ENCODE measurements around the gene CUL7. TPM values are rescaled to one million over a fixed set of nuclear protein-coding genes. Genes with fewer than 3 reads are reported as not detected.

Gene CUL7
- total RNA-seq, 2 experiments from 2014 or later: 12.7 to 13.0 TPM

DNA sequence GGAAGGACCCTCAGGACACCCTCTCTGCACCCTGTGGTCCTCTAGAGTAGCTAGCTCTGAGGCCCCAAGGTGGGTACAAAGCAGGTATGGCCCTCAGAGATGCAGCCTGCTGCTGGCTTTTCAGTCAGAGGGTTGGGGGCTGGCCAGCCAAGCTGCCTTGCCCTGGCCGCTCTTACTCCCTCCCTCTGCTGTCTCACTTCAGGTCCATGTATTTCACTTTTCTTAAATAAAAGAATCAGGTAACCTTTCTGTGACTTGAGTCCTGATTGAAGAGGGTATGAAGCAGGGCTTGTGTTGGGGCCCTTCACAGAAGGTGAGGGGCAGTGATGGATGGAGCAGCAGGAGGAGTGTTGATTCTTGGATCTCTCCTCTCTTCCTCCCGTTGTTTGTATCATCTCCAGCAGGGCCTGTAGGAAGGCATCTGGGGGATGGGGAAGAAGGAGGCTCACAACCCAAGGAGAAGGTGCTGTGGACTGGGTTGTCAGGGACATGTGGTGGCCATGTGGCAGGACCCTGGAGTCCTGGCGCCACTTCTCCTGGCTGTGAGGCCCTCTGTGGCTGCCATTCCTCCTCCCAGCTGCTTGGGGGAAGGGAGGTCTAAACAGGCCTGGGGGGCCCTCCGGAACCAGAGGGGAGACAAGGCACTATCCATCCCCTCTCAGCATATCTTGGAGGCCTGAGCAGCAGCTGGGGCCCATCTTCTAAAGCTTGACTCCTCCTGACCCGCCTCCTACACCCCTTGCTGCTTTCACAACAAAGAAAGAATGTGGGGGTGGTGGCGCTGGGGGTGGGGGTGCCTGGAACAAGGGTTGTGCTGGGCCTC, 21.4 kb upstream of the CUL7 start:
- H3K4me3 Mint-ChIP-seq: no peak overlapping the region
- ChIA-PET CTCF (interaction anchor here (0.9 kb wide), 1 partner anchor 21 kb away, joined by 3 read pairs; the partner anchor contains the start of gene CUL7), POLR2A (no interaction called here)
- peaks cover 39% of the 10 kb centered on the region for H3K27me3 Mint-ChIP-seq
- no peaks in the 10 kb centered on the region for H3K9me3 Mint-ChIP-seq
- DNase-seq: no peak
- no peaks in the 10 kb centered on the region for H3K36me3 Mint-ChIP-seq (ENCODE audit: low read depth)
- peaks cover 5% of the 10 kb centered on the region for H3K4me1 Mint-ChIP-seq
- H3K27ac Mint-ChIP-seq: no peak overlapping the region

GRCh38 chr6:43070028-43070632, 16.5 kb upstream of the CUL7 start:
- DNase-seq: no peak
- POLR2A ChIA-PET: no interaction called here
- Mint-ChIP-seq H3K27me3 (peaks cover 6% of the 10 kb centered on the region), H3K4me3 (no peak overlapping the region), H3K27ac (no peak overlapping the region), H3K36me3 (ENCODE audit: low read depth) (no peaks in the 10 kb centered on the region), H3K4me1 (peaks cover 4% of the 10 kb centered on the region), H3K9me3 (no peaks in the 10 kb centered on the region)
- CTCF ChIA-PET: interaction anchor here (0.7 kb wide), 1 partner anchor 79 kb away, joined by 7 read pairs; no protein-coding TSS in a partner anchor

- H3K4me3 Mint-ChIP-seq: no peak overlapping the region
- no peaks in the 10 kb centered on the region for H3K9me3 Mint-ChIP-seq
- H3K27me3 Mint-ChIP-seq: no peaks in the 10 kb centered on the region
- DNase-seq: no peak
- POLR2A ChIA-PET: interaction anchor here (1.1 to 2.6 kb wide), 2 partner anchors 9 to 11 kb away, joined by 4 to 11 read pairs; partner anchors contain the start of gene CUL7
- no peak overlapping the region for H3K27ac Mint-ChIP-seq
- CTCF ChIA-PET: no interaction called here
- H3K36me3 Mint-ChIP-seq (ENCODE audit: low read depth): peaks cover 2% of the 10 kb centered on the region
- peaks cover 30% of the 10 kb centered on the region for H3K4me1 Mint-ChIP-seq
Measured at GRCh38 chr6:43062818-43063217, 9.2 kb upstream of the CUL7 start.

- Mint-ChIP-seq H3K9me3 (no peaks in the 10 kb centered on the region), H3K4me3 (no peak overlapping the region)
- POLR2A ChIA-PET: no interaction called here
Measured at GRCh38 chr6:43061861-43062260, 8.2 kb upstream of the CUL7 start.

GRCh38 chr6:43060755-43061633, 7.3 kb upstream of the CUL7 start:
- no peaks in the 10 kb centered on the region for H3K9me3 Mint-ChIP-seq
- H3K27ac Mint-ChIP-seq: no peak overlapping the region
- ChIA-PET POLR2A (interaction anchor here (0.7 to 2.9 kb wide), 3 partner anchors 62 to 278 kb away, joined by 3 to 15 read pairs (median 3); partner anchors contain the start of gene CNPY3), CTCF (interaction anchor here (1.8 kb wide), 1 partner anchor 83 kb away, joined by 4 read pairs; no protein-coding TSS in a partner anchor)
- peaks cover 38% of the 10 kb centered on the region for H3K4me1 Mint-ChIP-seq
- H3K36me3 Mint-ChIP-seq (ENCODE audit: low read depth): peaks cover 10% of the 10 kb centered on the region
- DNase-seq: no peak
- H3K27me3 Mint-ChIP-seq: no peaks in the 10 kb centered on the region
- H3K4me3 Mint-ChIP-seq: peak overlapping the region; percentile 86

More at GRCh38 chr6:43061861-43062260, 8.2 kb upstream of the CUL7 start:
- peaks cover 34% of the 10 kb centered on the region for H3K4me1 Mint-ChIP-seq
- CTCF ChIA-PET: interaction anchor here (1.8 kb wide), 1 partner anchor 82 kb away, joined by 4 read pairs; no protein-coding TSS in a partner anchor
- H3K36me3 Mint-ChIP-seq (ENCODE audit: low read depth): peaks cover 6% of the 10 kb centered on the region
- DNase-seq: no peak
- no peaks in the 10 kb centered on the region for H3K27me3 Mint-ChIP-seq
- no peak overlapping the region for H3K27ac Mint-ChIP-seq

DNA sequence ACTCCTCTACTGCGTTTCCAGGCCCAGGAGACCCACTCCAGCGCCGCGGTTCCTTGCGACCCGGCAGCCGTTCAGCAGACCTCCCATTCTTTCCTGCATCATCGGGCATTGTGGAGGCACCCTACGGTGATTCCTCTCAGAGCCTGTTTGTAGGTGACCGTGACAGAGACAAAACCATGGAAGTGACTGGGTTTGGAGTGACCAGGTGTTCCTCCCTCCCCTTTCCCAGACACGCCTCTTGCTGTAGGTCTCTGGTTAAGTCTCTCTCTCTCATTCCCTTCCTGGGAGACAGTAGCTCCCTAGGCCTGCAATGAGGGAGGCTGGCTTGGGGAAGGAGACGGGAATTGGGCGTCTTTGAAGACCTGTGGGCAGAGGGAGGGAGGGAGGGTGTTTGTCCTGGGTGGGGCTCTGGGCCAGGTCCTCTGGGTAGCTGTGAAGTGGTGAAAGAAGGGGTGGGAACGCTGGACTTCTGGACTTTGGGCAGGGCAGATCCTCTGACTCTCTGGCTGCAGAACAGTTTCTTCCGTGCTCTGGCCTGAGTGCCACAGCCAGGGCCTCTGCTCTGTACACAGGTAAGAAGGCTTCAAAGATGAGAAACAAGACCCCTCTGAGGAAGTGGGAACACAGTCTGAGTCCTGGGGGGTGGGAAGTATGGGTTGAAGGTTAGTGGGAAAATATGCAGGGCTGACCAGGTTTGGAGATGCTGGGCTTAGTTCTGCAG, 6.5 kb upstream of the CUL7 start:
- CTCF ChIA-PET: interaction anchor here (0.7 to 1.8 kb wide), 2 partner anchors 83 to 115 kb away, joined by 3 to 4 read pairs; no protein-coding TSS in a partner anchor
- Mint-ChIP-seq H3K4me1 (peaks cover 41% of the 10 kb centered on the region), H3K9me3 (no peaks in the 10 kb centered on the region), H3K36me3 (ENCODE audit: low read depth) (peaks cover 17% of the 10 kb centered on the region), H3K4me3 (peak overlapping the region; percentile 86), H3K27ac (peak overlapping the region; percentile 88), H3K27me3 (no peaks in the 10 kb centered on the region)
- POLR2A ChIA-PET: interaction anchor here (0.7 to 2.9 kb wide), 9 partner anchors 10 to 277 kb away, joined by 3 to 15 read pairs (median 5); partner anchors contain the start of genes CNPY3, KLHDC3, MEA1 and PPP2R5D
- no peak for DNase-seq

DNA sequence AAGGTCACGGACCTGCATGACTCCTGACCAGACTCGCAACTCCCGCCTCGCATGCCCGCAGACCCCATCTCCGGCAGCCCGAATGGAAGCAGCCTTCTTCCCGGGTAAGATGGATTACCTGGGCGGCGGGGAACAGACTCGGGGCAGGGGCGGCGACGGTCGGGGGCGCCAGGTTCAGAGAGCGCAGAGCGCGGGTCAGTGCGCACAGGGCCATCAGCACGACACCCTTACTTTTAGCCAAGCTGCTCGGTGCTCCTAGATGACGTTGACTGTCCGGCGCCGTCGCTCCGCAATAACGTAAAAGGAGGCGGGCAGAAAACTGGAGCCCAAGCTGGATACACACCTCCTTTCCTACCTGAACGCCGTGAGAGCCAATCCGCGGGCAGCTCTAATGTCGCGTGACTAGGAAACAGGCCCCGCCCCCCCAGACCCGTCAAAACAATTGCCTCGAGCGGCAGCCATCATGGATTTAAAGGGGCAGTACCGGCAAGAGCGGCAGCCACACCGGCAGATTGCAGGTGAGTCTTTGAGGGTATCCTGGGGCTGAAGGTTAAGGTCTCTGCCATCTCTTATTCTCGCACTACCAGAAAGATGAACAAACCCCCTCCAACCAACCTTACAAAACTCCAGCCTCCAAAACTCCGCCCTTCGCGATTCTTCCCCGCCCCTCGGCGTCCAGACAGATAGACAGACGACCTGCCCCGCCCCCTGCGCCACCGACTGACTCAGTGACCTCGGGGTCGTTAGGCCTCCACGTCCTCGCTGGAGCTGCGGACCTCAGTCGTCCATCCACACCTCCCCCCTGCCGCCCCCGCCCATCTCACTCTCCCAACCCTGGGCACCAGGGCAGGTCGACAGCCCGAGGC, 5.8 kb upstream of the CUL7 start, which contains the start of the genes KLC4 and MRPL2:
Gene KLC4, plus strand, starts transcription at position 464 of the 866 bp plus-strand sequence. CDS start 1,705 bp downstream, outside the sequence.
Gene MRPL2, minus strand, starts transcription at position 267 of the 866 bp plus-strand sequence. Its CDS starts 53 bp downstream, at position 214.
- CTCF ChIA-PET: interaction anchor here (0.6 to 1.4 kb wide), 5 partner anchors 38 to 130 kb away, joined by 3 to 4 read pairs (median 3); partner anchors contain the start of gene RRP36
- POLR2A ChIA-PET: interaction anchor here (0.9 to 2.9 kb wide), 12 partner anchors 9 to 277 kb away, joined by 3 to 15 read pairs (median 6); partner anchors contain the start of genes CNPY3, CUL9, KLHDC3 and MEA1
- Mint-ChIP-seq H3K27me3 (no peaks in the 10 kb centered on the region), H3K36me3 (ENCODE audit: low read depth) (peaks cover 17% of the 10 kb centered on the region), H3K27ac (peak within 1 kb of the TSS; percentile 88), H3K9me3 (no peaks in the 10 kb centered on the region), H3K4me3 (peak within 1 kb of the TSS; percentile 86), H3K4me1 (peaks cover 41% of the 10 kb centered on the region)
- peak; percentile 99 for DNase-seq

- CTCF ChIA-PET: interaction anchor here (1.0 to 1.4 kb wide), 2 partner anchors 85 to 113 kb away, joined by 3 to 4 read pairs; no protein-coding TSS in a partner anchor
- POLR2A ChIA-PET: interaction anchor here (1.0 to 2.9 kb wide), 11 partner anchors 8 to 129 kb away, joined by 3 to 15 read pairs (median 6); partner anchors contain the start of genes CNPY3, CUL9, KLHDC3 and MEA1
- DNase-seq: no peak
Measured at GRCh38 chr6:43058531-43058930, 4.9 kb upstream of the CUL7 start.

GRCh38 chr6:43055966-43056365, 2.3 kb upstream of the CUL7 start:
- Mint-ChIP-seq H3K27ac (no peak overlapping the region), H3K27me3 (no peaks in the 10 kb centered on the region), H3K9me3 (no peaks in the 10 kb centered on the region), H3K36me3 (ENCODE audit: low read depth) (peaks cover 38% of the 10 kb centered on the region), H3K4me1 (peaks cover 65% of the 10 kb centered on the region), H3K4me3 (no peak overlapping the region)
- no peak for DNase-seq
- CTCF ChIA-PET: no interaction called here
- POLR2A ChIA-PET: interaction anchor here (1.2 to 3.4 kb wide), 2 partner anchors 42 to 87 kb away, joined by 5 to 18 read pairs; partner anchors contain the start of genes KLHDC3 and MEA1

More at GRCh38 chr6:43058531-43058930, 4.9 kb upstream of the CUL7 start:
- Mint-ChIP-seq H3K4me1 (peaks cover 48% of the 10 kb centered on the region), H3K36me3 (ENCODE audit: low read depth) (peaks cover 22% of the 10 kb centered on the region), H3K27ac (peak overlapping the region; percentile 88), H3K27me3 (no peaks in the 10 kb centered on the region), H3K4me3 (peak overlapping the region; percentile 86), H3K9me3 (no peaks in the 10 kb centered on the region)

- Mint-ChIP-seq H3K4me3 (peak overlapping the region; percentile 96), H3K27ac (peak overlapping the region; percentile 93), H3K4me1 (peaks cover 59% of the 10 kb centered on the region), H3K27me3 (no peaks in the 10 kb centered on the region), H3K36me3 (ENCODE audit: low read depth) (peaks cover 52% of the 10 kb centered on the region), H3K9me3 (no peaks in the 10 kb centered on the region)
- no peak for DNase-seq
- CTCF ChIA-PET: interaction anchor here (0.5 to 2.0 kb wide), 10 partner anchors 20 to 344 kb away, joined by 3 to 7 read pairs (median 4); partner anchors contain the start of genes CNPY3, KLHDC3 and RPL7L1
- POLR2A ChIA-PET: interaction anchor here (0.6 to 4.4 kb wide), 23 partner anchors 9 to 491 kb away, joined by 3 to 27 read pairs (median 4); partner anchors contain the start of genes CNPY3, DNPH1, KLHDC3 and MEA1
Measured at GRCh38 chr6:43054206-43054943, 724 bp upstream of the CUL7 start.

All from activated CD4-positive, alpha-beta memory T cell treated with anti-CD3 and anti-CD28 coated beads, Interleukin-2, amount 10 ng/mL, durations not matched to agents 7 days and 5 days (primary cell).